ENCODE results near the gene OR9A2. TPM values are rescaled to one million over a fixed set of nuclear protein-coding genes. Genes with fewer than 3 reads are reported as not detected.

The OR9A2 gene
- total RNA-seq, 1 experiment from 2014 or later, result not detected

DNA sequence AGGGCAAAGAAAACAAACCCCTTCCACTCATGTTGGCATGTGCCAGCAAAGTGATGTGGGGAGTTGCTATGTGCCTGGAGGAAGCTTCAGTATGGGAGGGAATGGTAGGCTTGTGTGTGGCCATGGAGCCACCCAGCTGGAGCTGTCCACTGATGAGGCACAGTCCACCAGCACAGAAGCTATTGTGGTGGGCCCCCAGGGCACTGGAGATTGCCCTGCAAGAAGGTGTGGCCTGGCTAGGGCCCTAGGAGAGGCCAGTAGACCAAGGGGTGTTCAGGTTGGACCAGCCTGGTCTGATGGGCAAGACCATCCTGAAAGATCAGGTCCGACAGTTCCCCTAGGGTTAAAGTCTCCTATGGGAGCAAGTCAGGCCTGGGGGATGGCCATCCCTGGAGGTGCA is 42.6 kb downstream of the OR9A2 start:
- no peak overlapping the region for H2BK15ac ChIP-seq (ENCODE audit: low read depth, low read length)
- H4K5ac ChIP-seq (ENCODE audit: insufficient read length, low read depth, low read length), result no peak overlapping the region
- H3K4ac ChIP-seq (ENCODE audit: low read depth, low read length), result no peak overlapping the region
- H2AFZ ChIP-seq (ENCODE audit: low read length), result no peak overlapping the region
- H2BK20ac ChIP-seq (ENCODE audit: low read depth, low read length, poor library complexity, severe bottlenecking), result no peak overlapping the region
- H4K8ac ChIP-seq (replicated peaks; ENCODE audit: insufficient read length, low read depth, low read length), result no peak overlapping the region
- no peak overlapping the region for H3K27ac ChIP-seq (ENCODE audit: insufficient read length, low read depth, low read length)
- H3K56ac ChIP-seq (ENCODE audit: insufficient read length, low read depth, low read length), result no peak overlapping the region
- H3K79me1 ChIP-seq (ENCODE audit: insufficient read depth, low read depth, low read length, poor library complexity, severe bottlenecking), result no peaks in the 10 kb centered on the region
- no peak overlapping the region for H3K9ac ChIP-seq (ENCODE audit: extremely low read depth, insufficient read length, low read length)
- Mint-ChIP-seq H3K4me1 (no peaks in the 10 kb centered on the region), H3K27ac (no peak overlapping the region), H3K36me3 (ENCODE audit: insufficient read depth in 1 of 3, low read depth in 3 of 3) (no peaks in the 10 kb centered on the region), H3K27me3 (ENCODE audit: low read depth) (peaks cover 9% of the 10 kb centered on the region), H3K9me3 (peaks cover 0 to 9% of the 10 kb centered on the region in 2 experiments; a peak in 4 of 5 replicates), H3K4me3 (no peak overlapping the region)
- TF ChIP-seq, protein P1, sequence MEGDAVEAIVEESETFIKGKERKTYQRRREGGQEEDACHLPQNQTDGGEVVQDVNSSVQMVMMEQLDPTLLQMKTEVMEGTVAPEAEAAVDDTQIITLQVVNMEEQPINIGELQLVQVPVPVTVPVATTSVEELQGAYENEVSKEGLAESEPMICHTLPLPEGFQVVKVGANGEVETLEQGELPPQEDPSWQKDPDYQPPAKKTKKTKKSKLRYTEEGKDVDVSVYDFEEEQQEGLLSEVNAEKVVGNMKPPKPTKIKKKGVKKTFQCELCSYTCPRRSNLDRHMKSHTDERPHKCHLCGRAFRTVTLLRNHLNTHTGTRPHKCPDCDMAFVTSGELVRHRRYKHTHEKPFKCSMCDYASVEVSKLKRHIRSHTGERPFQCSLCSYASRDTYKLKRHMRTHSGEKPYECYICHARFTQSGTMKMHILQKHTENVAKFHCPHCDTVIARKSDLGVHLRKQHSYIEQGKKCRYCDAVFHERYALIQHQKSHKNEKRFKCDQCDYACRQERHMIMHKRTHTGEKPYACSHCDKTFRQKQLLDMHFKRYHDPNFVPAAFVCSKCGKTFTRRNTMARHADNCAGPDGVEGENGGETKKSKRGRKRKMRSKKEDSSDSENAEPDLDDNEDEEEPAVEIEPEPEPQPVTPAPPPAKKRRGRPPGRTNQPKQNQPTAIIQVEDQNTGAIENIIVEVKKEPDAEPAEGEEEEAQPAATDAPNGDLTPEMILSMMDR (conservative IDR thresholded peaks at IDR 0.05), result no peak
- H3K23ac ChIP-seq (ENCODE audit: insufficient read length, low read depth, low read length), result no peak overlapping the region
- H2BK5ac ChIP-seq (ENCODE audit: insufficient read length, low read length), result no peak overlapping the region
- no peak overlapping the region for H3K4me2 ChIP-seq (ENCODE audit: insufficient read depth, insufficient read length, low read length)
- H2BK120ac ChIP-seq (ENCODE audit: low read depth, low read length, poor library complexity, severe bottlenecking), result no peak overlapping the region
- no peak overlapping the region for H2AK5ac ChIP-seq (ENCODE audit: insufficient read length, low read length)
- H4K91ac ChIP-seq (ENCODE audit: insufficient read length, low read depth, low read length), result no peak overlapping the region
- no peak for DNase-seq
- WGBS (ENCODE audit: extremely low coverage, insufficient read length, low lambda C conversion rate), result no CpG with 5 or more reads among the region's 1 CpG
- H2BK12ac ChIP-seq (ENCODE audit: insufficient read length, low read depth, low read length), result no peak overlapping the region
- no peaks in the 10 kb centered on the region for H3K27me3 ChIP-seq (ENCODE audit: insufficient read depth, low read length)
- H3K14ac ChIP-seq (ENCODE audit: insufficient read depth, low read length), result no peak overlapping the region
- no peaks in the 10 kb centered on the region for H3K4me1 ChIP-seq (ENCODE audit: insufficient read depth, low read length)
- H3K23me2 ChIP-seq (ENCODE audit: insufficient read length, low read depth, low read length, poor library complexity, severe bottlenecking), result no peaks in the 10 kb centered on the region
- no peaks in the 10 kb centered on the region for H4K20me1 ChIP-seq (ENCODE audit: control insufficient read depth, insufficient read depth, insufficient read length)
- H3K9me3 ChIP-seq (ENCODE audit: control insufficient read depth, low read depth, low read length), result no peaks in the 10 kb centered on the region
- no peak overlapping the region for H3T11ph ChIP-seq (ENCODE audit: low read length)
- no peak overlapping the region for H3K18ac ChIP-seq (ENCODE audit: insufficient read length, low read depth, low read length)
- no peaks in the 10 kb centered on the region for H3K79me2 ChIP-seq (ENCODE audit: insufficient read depth, low read length)

Measured in H9 (cell line).